Memory B cell (primary cell): ENCODE results near the gene CCSAP.

ENCODE experiments used
- ATAC-seq: fragments of 150-1000 bp; cut with Tn5 transposase; 2 replicates; pipeline ENCODE4 v1.10.0; 2021; ENCODE audit warnings: low read depth, mild to moderate bottlenecking, moderate library complexity
- DNase-seq, 2 donors: peaks; one replicate each; pipeline ENCODE4 v3.0.0; 2022; ENCODE audit warnings: low spot score in 2 of 2
- H3K27ac Mint-ChIP-seq: one replicate; pipeline ENCODE4 v1.8.0; 2022; ENCODE audit warnings: mild to moderate bottlenecking, moderate library complexity, mixed read lengths
- H3K27me3 Mint-ChIP-seq: one replicate; pipeline ENCODE4 v1.8.0; 2022; ENCODE audit warnings: mixed read lengths
- H3K36me3 Mint-ChIP-seq: one replicate; pipeline ENCODE4 v1.8.0; 2022; ENCODE audit warnings: mild to moderate bottlenecking, mixed read lengths
- H3K4me1 Mint-ChIP-seq: one replicate; pipeline ENCODE4 v1.8.0; 2022; ENCODE audit warnings: mixed read lengths
- H3K4me3 Mint-ChIP-seq: one replicate; pipeline ENCODE4 v1.8.0; 2022; ENCODE audit warnings: mild to moderate bottlenecking, moderate library complexity, mixed read lengths
- H3K9me3 Mint-ChIP-seq: one replicate; pipeline ENCODE4 v1.8.0; 2022; ENCODE audit warnings: mixed read lengths

Gene CCSAP

GRCh38 chr1:229376521-229376920, 33.7 kb upstream of the CCSAP start:
- ATAC-seq = no peak
- no peak overlapping the region for H3K4me3 Mint-ChIP-seq
- DNase-seq = no peak
- no peak overlapping the region for H3K27ac Mint-ChIP-seq
- H3K4me1 Mint-ChIP-seq = no peaks in the 10 kb centered on the region
- no peaks in the 10 kb centered on the region for H3K9me3 Mint-ChIP-seq
- H3K36me3 Mint-ChIP-seq = no peaks in the 10 kb centered on the region
- peaks cover 13% of the 10 kb centered on the region for H3K27me3 Mint-ChIP-seq

- H3K9me3 Mint-ChIP-seq = no peaks in the 10 kb centered on the region
- no peak overlapping the region for H3K4me3 Mint-ChIP-seq
- no peaks in the 10 kb centered on the region for H3K36me3 Mint-ChIP-seq
- DNase-seq (no peak), ATAC-seq (no peak)
- H3K4me1 Mint-ChIP-seq = peaks cover 6% of the 10 kb centered on the region
- peaks cover 14% of the 10 kb centered on the region for H3K27me3 Mint-ChIP-seq
- no peak overlapping the region for H3K27ac Mint-ChIP-seq
Observed at GRCh38 chr1:229374485-229374884, 31.6 kb upstream of the CCSAP start.

- H3K27ac Mint-ChIP-seq = no peak overlapping the region
- peaks cover 6% of the 10 kb centered on the region for H3K4me1 Mint-ChIP-seq
- no peak for ATAC-seq
- no peak for DNase-seq
- no peak overlapping the region for H3K4me3 Mint-ChIP-seq
- H3K27me3 Mint-ChIP-seq = peaks cover 15% of the 10 kb centered on the region
- H3K36me3 Mint-ChIP-seq = no peaks in the 10 kb centered on the region
- H3K9me3 Mint-ChIP-seq = no peaks in the 10 kb centered on the region
Observed at GRCh38 chr1:229373395-229373794, 30.5 kb upstream of the CCSAP start.

- DNase-seq = no peak
- H3K27ac Mint-ChIP-seq = no peak overlapping the region
- peaks cover 15% of the 10 kb centered on the region for H3K27me3 Mint-ChIP-seq
- peaks cover 6% of the 10 kb centered on the region for H3K4me1 Mint-ChIP-seq
- ATAC-seq = no peak
- H3K4me3 Mint-ChIP-seq = no peak overlapping the region
- no peaks in the 10 kb centered on the region for H3K36me3 Mint-ChIP-seq
- H3K9me3 Mint-ChIP-seq = no peaks in the 10 kb centered on the region
Observed at GRCh38 chr1:229372251-229372650, 29.4 kb upstream of the CCSAP start.

GRCh38 chr1:229371624-229372023, 28.8 kb upstream of the CCSAP start:
- no peak for ATAC-seq
- Mint-ChIP-seq H3K27me3 (peaks cover 15% of the 10 kb centered on the region), H3K4me1 (peaks cover 6% of the 10 kb centered on the region), H3K27ac (no peak overlapping the region), H3K9me3 (no peaks in the 10 kb centered on the region), H3K36me3 (no peaks in the 10 kb centered on the region), H3K4me3 (no peak overlapping the region)
- no peak for DNase-seq

- H3K27ac Mint-ChIP-seq = no peak overlapping the region
- peaks cover 4% of the 10 kb centered on the region for H3K9me3 Mint-ChIP-seq
- no peak overlapping the region for H3K4me3 Mint-ChIP-seq
- ATAC-seq (peak; percentile 48), DNase-seq (no peak)
- peaks cover 6% of the 10 kb centered on the region for H3K4me1 Mint-ChIP-seq
- H3K27me3 Mint-ChIP-seq = peaks cover 15% of the 10 kb centered on the region
- H3K36me3 Mint-ChIP-seq = no peaks in the 10 kb centered on the region
Observed at GRCh38 chr1:229370601-229371021, 27.8 kb upstream of the CCSAP start.

GRCh38 chr1:229368347-229368746, 25.5 kb upstream of the CCSAP start:
- peaks cover 19% of the 10 kb centered on the region for H3K27me3 Mint-ChIP-seq
- peaks cover 9% of the 10 kb centered on the region for H3K9me3 Mint-ChIP-seq
- no peak for DNase-seq
- H3K36me3 Mint-ChIP-seq = peaks cover 2% of the 10 kb centered on the region
- H3K27ac Mint-ChIP-seq = no peak overlapping the region
- no peak overlapping the region for H3K4me3 Mint-ChIP-seq
- no peak for ATAC-seq
- H3K4me1 Mint-ChIP-seq = peaks cover 6% of the 10 kb centered on the region

GRCh38 chr1:229365569-229365968, 22.7 kb upstream of the CCSAP start:
- H3K36me3 Mint-ChIP-seq = peaks cover 2% of the 10 kb centered on the region
- peaks cover 13% of the 10 kb centered on the region for H3K27me3 Mint-ChIP-seq
- no peak overlapping the region for H3K27ac Mint-ChIP-seq
- DNase-seq (no peak), ATAC-seq (no peak)
- peaks cover 9% of the 10 kb centered on the region for H3K9me3 Mint-ChIP-seq
- H3K4me3 Mint-ChIP-seq = no peak overlapping the region
- H3K4me1 Mint-ChIP-seq = peaks cover 2% of the 10 kb centered on the region

- H3K9me3 Mint-ChIP-seq = peaks cover 9% of the 10 kb centered on the region
- no peak overlapping the region for H3K27ac Mint-ChIP-seq
- peaks cover 15% of the 10 kb centered on the region for H3K27me3 Mint-ChIP-seq
- DNase-seq = no peak
- no peaks in the 10 kb centered on the region for H3K4me1 Mint-ChIP-seq
- no peak for ATAC-seq
- no peak overlapping the region for H3K4me3 Mint-ChIP-seq
- H3K36me3 Mint-ChIP-seq = peaks cover 4% of the 10 kb centered on the region
Observed at GRCh38 chr1:229364207-229365065, 21.6 kb upstream of the CCSAP start.

GRCh38 chr1:229363723-229364122, 20.9 kb upstream of the CCSAP start:
- H3K9me3 Mint-ChIP-seq = peaks cover 9% of the 10 kb centered on the region
- no peak overlapping the region for H3K27ac Mint-ChIP-seq
- H3K4me1 Mint-ChIP-seq = no peaks in the 10 kb centered on the region
- ATAC-seq (no peak), DNase-seq (no peak)
- H3K36me3 Mint-ChIP-seq = peaks cover 4% of the 10 kb centered on the region
- H3K4me3 Mint-ChIP-seq = no peak overlapping the region
- peaks cover 15% of the 10 kb centered on the region for H3K27me3 Mint-ChIP-seq

GRCh38 chr1:229360420-229360819, 17.6 kb upstream of the CCSAP start:
- no peak for DNase-seq
- peaks cover 18% of the 10 kb centered on the region for H3K27me3 Mint-ChIP-seq

GRCh38 chr1:229355661-229356060, 12.8 kb upstream of the CCSAP start:
- no peak overlapping the region for H3K4me3 Mint-ChIP-seq
- DNase-seq = no peak
- H3K36me3 Mint-ChIP-seq = peaks cover 2% of the 10 kb centered on the region
- peaks cover 4% of the 10 kb centered on the region for H3K9me3 Mint-ChIP-seq
- peaks cover 18% of the 10 kb centered on the region for H3K27me3 Mint-ChIP-seq
- no peak for ATAC-seq
- H3K4me1 Mint-ChIP-seq = no peaks in the 10 kb centered on the region
- H3K27ac Mint-ChIP-seq = no peak overlapping the region

More at GRCh38 chr1:229360420-229360819, 17.6 kb upstream of the CCSAP start:
- peaks cover 5% of the 10 kb centered on the region for H3K9me3 Mint-ChIP-seq
- ATAC-seq = no peak
- H3K4me1 Mint-ChIP-seq = no peaks in the 10 kb centered on the region
- no peak overlapping the region for H3K4me3 Mint-ChIP-seq
- H3K36me3 Mint-ChIP-seq = peaks cover 4% of the 10 kb centered on the region
- no peak overlapping the region for H3K27ac Mint-ChIP-seq

- H3K27me3 Mint-ChIP-seq = peaks cover 15% of the 10 kb centered on the region
Observed at GRCh38 chr1:229354226-229354625, 11.4 kb upstream of the CCSAP start.

GRCh38 chr1:229352975-229353374, 10.1 kb upstream of the CCSAP start:
- Mint-ChIP-seq H3K4me3 (no peak overlapping the region), H3K27me3 (peaks cover 11% of the 10 kb centered on the region), H3K36me3 (no peaks in the 10 kb centered on the region), H3K9me3 (peaks cover 4% of the 10 kb centered on the region), H3K4me1 (no peaks in the 10 kb centered on the region), H3K27ac (no peak overlapping the region)
- ATAC-seq (no peak), DNase-seq (no peak)

More at GRCh38 chr1:229354226-229354625, 11.4 kb upstream of the CCSAP start:
- H3K36me3 Mint-ChIP-seq = no peaks in the 10 kb centered on the region
- ATAC-seq (no peak), DNase-seq (no peak)
- H3K27ac Mint-ChIP-seq = no peak overlapping the region
- peaks cover 4% of the 10 kb centered on the region for H3K9me3 Mint-ChIP-seq
- H3K4me1 Mint-ChIP-seq = no peaks in the 10 kb centered on the region
- no peak overlapping the region for H3K4me3 Mint-ChIP-seq
